GM21619 (cell line): ENCODE results near the gene GLMP.

Experiments used
- ATAC-seq: cut with Tn5 transposase; IDR thresholded peaks from one replicate; pipeline ENCODE4 v1.9.1; 2021; ENCODE audit not compliant: unreplicated experiment

The GLMP gene

GRCh38 chr1:156251527-156251926 is 44.0 kb downstream of the GLMP start:
- no peak for ATAC-seq

- ATAC-seq = no peak
These were observed 45.9 kb downstream of the GLMP start for GRCh38 chr1:156249593-156249992.

- ATAC-seq = no peak
These were observed 47.2 kb downstream of the GLMP start for GRCh38 chr1:156248323-156248683.

GRCh38 chr1:156247460-156248322 is 47.8 kb downstream of the GLMP start, which contains the start of gene PAQR6:
Gene PAQR6, minus strand, starts transcription at chr1:156248056. Its CDS starts 1,325 bp downstream, at chr1:156246731.
- ATAC-seq = no peak

- no peak for ATAC-seq
These were observed 48.6 kb downstream of the GLMP start for GRCh38 chr1:156246781-156247459.

GRCh38 chr1:156246241-156246780 is 49.2 kb downstream of the GLMP start:
- ATAC-seq = no peak

- ATAC-seq = no peak
These were observed 49.8 kb downstream of the GLMP start for GRCh38 chr1:156245451-156246232.

- ATAC-seq = no peak
These were observed 50.8 kb downstream of the GLMP start for GRCh38 chr1:156244712-156245111.

GRCh38 chr1:156244126-156244525 is 51.4 kb downstream of the GLMP start:
- no peak for ATAC-seq

GRCh38 chr1:156242738-156243137 is 52.7 kb downstream of the GLMP start:
- no peak for ATAC-seq
